ENCODE data around the gene UBXN1.

The UBXN1 gene

DNA sequence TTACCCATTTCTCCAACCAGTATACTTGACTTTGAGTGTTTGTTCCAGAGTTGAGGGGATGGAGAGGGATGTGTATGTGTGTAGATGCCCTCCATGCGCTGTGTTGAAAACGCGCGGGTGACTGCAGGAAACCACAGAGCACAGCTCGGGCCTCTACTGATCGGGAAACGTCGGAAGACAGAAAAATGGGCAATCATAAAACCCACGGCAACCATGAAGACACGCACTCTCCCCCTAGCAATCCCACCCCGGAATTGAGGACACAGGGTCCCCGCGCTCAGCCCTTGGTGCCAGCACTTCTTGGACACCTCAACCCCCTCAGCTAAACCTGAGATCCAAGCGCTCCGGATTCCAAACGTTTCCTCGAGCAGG, 7.7 kb downstream of the UBXN1 start:
- TF ChIP-seq ZFX (IDR thresholded peaks at IDR 0.05; ENCODE audit: borderline replicate concordance) = no peak
- TF ChIP-seq, protein P1, sequence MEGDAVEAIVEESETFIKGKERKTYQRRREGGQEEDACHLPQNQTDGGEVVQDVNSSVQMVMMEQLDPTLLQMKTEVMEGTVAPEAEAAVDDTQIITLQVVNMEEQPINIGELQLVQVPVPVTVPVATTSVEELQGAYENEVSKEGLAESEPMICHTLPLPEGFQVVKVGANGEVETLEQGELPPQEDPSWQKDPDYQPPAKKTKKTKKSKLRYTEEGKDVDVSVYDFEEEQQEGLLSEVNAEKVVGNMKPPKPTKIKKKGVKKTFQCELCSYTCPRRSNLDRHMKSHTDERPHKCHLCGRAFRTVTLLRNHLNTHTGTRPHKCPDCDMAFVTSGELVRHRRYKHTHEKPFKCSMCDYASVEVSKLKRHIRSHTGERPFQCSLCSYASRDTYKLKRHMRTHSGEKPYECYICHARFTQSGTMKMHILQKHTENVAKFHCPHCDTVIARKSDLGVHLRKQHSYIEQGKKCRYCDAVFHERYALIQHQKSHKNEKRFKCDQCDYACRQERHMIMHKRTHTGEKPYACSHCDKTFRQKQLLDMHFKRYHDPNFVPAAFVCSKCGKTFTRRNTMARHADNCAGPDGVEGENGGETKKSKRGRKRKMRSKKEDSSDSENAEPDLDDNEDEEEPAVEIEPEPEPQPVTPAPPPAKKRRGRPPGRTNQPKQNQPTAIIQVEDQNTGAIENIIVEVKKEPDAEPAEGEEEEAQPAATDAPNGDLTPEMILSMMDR (IDR thresholded peaks at IDR 0.05) = no peak
- peak overlapping the region; percentile 95 for H3K27ac ChIP-seq

DNA sequence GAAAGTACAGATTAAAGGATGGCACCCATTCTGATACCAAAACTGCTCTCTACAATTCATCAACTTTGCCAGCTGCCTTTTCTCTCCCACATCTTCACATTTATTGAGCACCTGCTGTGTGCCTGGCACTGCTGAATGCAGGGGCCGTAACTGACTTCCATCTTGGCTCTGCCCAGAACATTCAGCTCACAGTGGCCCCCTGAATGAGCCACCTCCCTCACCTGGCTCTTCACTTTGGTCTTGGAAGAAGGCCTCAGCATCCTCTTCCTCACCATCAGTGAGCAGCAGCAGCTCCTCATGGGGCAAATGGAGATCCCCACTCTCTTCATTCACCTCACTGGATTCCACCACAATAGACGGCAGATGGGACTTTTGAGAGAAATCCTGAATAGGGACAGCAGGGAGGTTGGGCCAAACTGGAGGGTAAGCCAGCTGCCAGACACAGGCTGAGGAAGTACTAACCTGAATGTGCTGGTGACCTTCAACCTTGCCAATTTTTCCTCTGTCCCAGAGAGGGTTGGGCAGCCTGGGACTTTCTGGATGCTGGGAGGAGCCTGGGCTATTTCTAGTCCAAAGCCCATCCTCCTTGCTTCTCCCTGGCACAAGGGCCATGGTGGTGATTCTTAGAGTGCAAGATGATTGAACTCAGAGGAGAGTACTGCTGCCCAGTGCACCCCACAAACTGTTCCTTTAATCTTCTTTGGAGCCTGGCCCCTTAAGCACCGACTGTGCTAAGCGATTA, 9.3 kb downstream of the UBXN1 start:
- H3K27ac ChIP-seq = peak overlapping the region; percentile 95
- TF ChIP-seq, protein P1 (IDR thresholded peaks at IDR 0.05) = no peak
- TF ChIP-seq ZFX (IDR thresholded peaks at IDR 0.05; ENCODE audit: borderline replicate concordance) = no peak

GRCh38 chr11:62667460-62667859, 11.4 kb downstream of the UBXN1 start:
- TF ChIP-seq, protein P1 (IDR thresholded peaks at IDR 0.05) = no peak
- no peak for TF ChIP-seq ZFX (IDR thresholded peaks at IDR 0.05; ENCODE audit: borderline replicate concordance)
- peak overlapping the region; percentile 95 for H3K27ac ChIP-seq

- peak overlapping the region; percentile 95 for H3K27ac ChIP-seq
- no peak for TF ChIP-seq ZFX (IDR thresholded peaks at IDR 0.05; ENCODE audit: borderline replicate concordance)
- TF ChIP-seq, protein P1 (IDR thresholded peaks at IDR 0.05) = no peak
These were observed 12.5 kb downstream of the UBXN1 start for GRCh38 chr11:62666259-62666926.

DNA sequence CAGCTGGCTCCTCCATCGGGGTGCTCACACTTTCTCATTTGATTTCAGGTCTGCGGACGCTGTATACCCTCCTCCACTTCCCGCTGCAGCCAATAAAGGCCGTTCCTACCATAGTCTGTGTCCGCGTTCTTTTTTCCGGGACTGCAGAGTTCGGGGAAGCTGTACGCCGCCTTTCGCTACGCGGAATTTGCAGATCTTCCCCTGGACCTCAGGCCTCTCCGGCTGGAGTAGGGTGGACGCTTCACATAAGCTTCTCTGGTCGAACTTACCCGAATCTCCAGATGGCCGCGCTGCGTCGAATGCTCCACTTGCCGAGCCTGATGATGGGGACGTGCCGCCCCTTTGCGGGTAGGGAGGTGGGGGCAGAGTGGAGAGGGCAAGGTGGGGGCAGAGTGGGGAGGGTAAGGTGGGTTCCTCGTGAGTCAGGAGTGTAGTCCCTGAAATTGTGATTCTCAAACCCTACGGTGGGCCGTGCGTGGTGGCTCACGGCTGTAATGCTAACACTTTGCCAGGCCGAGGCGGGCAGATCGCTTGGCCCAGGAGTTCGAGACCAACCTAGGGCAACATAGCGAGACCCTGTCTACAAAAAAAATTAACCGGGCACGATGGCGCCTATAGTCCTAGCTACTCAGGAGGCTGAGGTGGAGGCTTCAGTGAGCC, 13.1 kb downstream of the UBXN1 start:
- TF ChIP-seq, protein P1 (IDR thresholded peaks at IDR 0.05) = no peak
- TF ChIP-seq ZFX (IDR thresholded peaks at IDR 0.05; ENCODE audit: borderline replicate concordance) = no peak
- H3K27ac ChIP-seq = peak overlapping the region; percentile 95

- TF ChIP-seq, protein P1 (IDR thresholded peaks at IDR 0.05) = no peak
- TF ChIP-seq ZFX (IDR thresholded peaks at IDR 0.05; ENCODE audit: borderline replicate concordance) = no peak
- H3K27ac ChIP-seq = peak within 1 kb of the TSS; percentile 95
These were observed 13.7 kb downstream of the UBXN1 start, which contains the start of the genes C11orf98 and CSKMT for GRCh38 chr11:62665075-62665598. C11orf98 (minus strand) TSS chr11:62665210; CDS start chr11:62665169, 41 bp downstream. CSKMT (plus strand) TSS chr11:62665312; CDS start chr11:62665880, 568 bp downstream.
